Hepatocyte (in vitro differentiated cells): Measurements from ENCODE around the gene PCCA.

Experiments
- EZH2 ChIP-seq: fragments of 200-600 bp; sonication (generic); IDR thresholded peaks from 2 replicates; pipeline ENCODE4 v1.6.1; 2016; ENCODE audit warnings: antibody characterized with exemption, mild to moderate bottlenecking, borderline replicate concordance
- TF ChIP-seq, protein P1 (sequence below): fragments of 200-600 bp; sonication (generic); IDR thresholded peaks from 2 replicates; pipeline ENCODE4 v1.5.1; 2016; ENCODE audit warnings: antibody characterized with exemption, mild to moderate bottlenecking; ENCODE audit not compliant: poor library complexity

DNA sequence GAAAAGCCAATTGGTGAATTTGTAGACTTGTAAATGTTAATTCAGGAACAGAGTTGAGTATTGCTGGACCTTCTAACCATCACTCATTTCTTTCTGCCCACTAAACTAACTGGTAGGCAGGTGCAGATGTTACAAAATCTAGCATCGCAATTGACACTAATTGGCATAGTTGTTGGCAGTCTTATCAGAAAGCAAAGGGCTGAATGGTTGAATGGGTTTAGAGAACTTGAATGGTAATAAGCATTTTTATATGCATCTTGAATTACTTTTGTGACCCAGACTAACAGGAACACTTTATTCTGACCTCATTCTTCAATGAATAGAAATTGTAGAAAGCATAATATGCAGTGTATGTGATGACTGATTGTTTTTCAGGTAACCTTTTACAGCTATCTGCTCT, 310.6 kb downstream of the PCCA start:
- TF ChIP-seq, protein P1, sequence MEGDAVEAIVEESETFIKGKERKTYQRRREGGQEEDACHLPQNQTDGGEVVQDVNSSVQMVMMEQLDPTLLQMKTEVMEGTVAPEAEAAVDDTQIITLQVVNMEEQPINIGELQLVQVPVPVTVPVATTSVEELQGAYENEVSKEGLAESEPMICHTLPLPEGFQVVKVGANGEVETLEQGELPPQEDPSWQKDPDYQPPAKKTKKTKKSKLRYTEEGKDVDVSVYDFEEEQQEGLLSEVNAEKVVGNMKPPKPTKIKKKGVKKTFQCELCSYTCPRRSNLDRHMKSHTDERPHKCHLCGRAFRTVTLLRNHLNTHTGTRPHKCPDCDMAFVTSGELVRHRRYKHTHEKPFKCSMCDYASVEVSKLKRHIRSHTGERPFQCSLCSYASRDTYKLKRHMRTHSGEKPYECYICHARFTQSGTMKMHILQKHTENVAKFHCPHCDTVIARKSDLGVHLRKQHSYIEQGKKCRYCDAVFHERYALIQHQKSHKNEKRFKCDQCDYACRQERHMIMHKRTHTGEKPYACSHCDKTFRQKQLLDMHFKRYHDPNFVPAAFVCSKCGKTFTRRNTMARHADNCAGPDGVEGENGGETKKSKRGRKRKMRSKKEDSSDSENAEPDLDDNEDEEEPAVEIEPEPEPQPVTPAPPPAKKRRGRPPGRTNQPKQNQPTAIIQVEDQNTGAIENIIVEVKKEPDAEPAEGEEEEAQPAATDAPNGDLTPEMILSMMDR = no peak
- TF ChIP-seq EZH2 = no peak
